B cell (primary cell): ENCODE measurements around the gene OSTF1. TPM values are rescaled to one million over a fixed set of nuclear protein-coding genes. Genes with fewer than 3 reads are reported as not detected.

ENCODE experiments used
- ATAC-seq: fragments of 200-7000 bp; cut with Tn5 transposase; one replicate; pipeline ENCODE4 v1.10.0; 2021; ENCODE audit warnings: low read depth, mild to moderate bottlenecking, moderate number of reproducible peaks, moderate library complexity
- CTCF ChIA-PET: fragments of 350-600 bp; sonication (Branson Sonifier 250); formaldehyde crosslinking; loops from one replicate; lab custom pipeline; 2021; ENCODE audit warnings: antibody characterized with exemption, inconsistent platforms; lab: Charles Lee
- POLR2A ChIA-PET: fragments of 350-600 bp; sonication (Branson Sonifier 250); formaldehyde crosslinking; loops from one replicate; lab custom pipeline; 2021; ENCODE audit warnings: antibody characterized with exemption; lab: Charles Lee
- DNase-seq: peaks from one replicate; pipeline ENCODE4 v3.0.0; 2013
- H2AFZ ChIP-seq: 2 replicates; pipeline ENCODE4 v1.6.1; 2012; ENCODE audit warnings: mild to moderate bottlenecking, low read depth, low read length; ENCODE audit not compliant: insufficient read depth, poor library complexity, severe bottlenecking
- H3K27ac ChIP-seq, 2 donors: 1 replicate in 1 of 2; 2 replicates in 1 of 2; pipeline ENCODE4 v1.5.1; 2012 to 2013; ENCODE audit warnings: low read length in 2 of 2, mild to moderate bottlenecking in 2 of 2, moderate library complexity in 1 of 2
- H3K27me3 ChIP-seq, 4 experiments: fragments of 200-600 bp in 1 of 4; sonication (generic) in 1 of 4; replicated peaks in 1 of 4; 1 replicate in 2 of 4; 2 replicates in 2 of 4; pipeline versions ENCODE4 v1.6.1 to v1.7.0; 2013 to 2016; ENCODE audit warnings: low read length in 3 of 4, mild to moderate bottlenecking in 2 of 4, mixed read lengths in 1 of 4, moderate library complexity in 1 of 4; ENCODE audit not compliant: insufficient read depth in 4 of 4, control insufficient read depth in 3 of 4; ENCODE audit errors: control extremely low read depth in 1 of 4
- H3K36me3 ChIP-seq, 2 experiments: replicated peaks in 1 of 2; 1 replicate in 1 of 2; 2 replicates in 1 of 2; pipeline versions ENCODE4 v1.6.1 to v1.7.1; 2013; ENCODE audit warnings: low read length in 1 of 2; ENCODE audit not compliant: insufficient read depth in 2 of 2, control insufficient read depth in 1 of 2; ENCODE audit errors: control extremely low read depth in 1 of 2, extremely low read depth in 1 of 2
- H3K4me1 ChIP-seq, 2 donors: fragments of 200-600 bp in 1 of 2; sonication (generic) in 1 of 2; 1 replicate in 1 of 2; 2 replicates in 1 of 2; pipeline versions ENCODE4 v1.5.1 to v1.6.1; 2013 to 2017; ENCODE audit warnings: low read length in 2 of 2; ENCODE audit not compliant: control insufficient read depth in 2 of 2, insufficient read depth in 2 of 2
- H3K4me2 ChIP-seq: replicated peaks from 2 replicates; pipeline ENCODE3; 2012; ENCODE audit warnings: mild to moderate bottlenecking, low read depth, low read length; ENCODE audit not compliant: poor library complexity, severe bottlenecking
- H3K4me3 ChIP-seq, 5 experiments: fragments of 200-600 bp in 1 of 5; sonication (generic) in 1 of 5; 1 replicate in 3 of 5; 2 replicates in 2 of 5; pipeline versions ENCODE4 v1.5.1 to v1.7.0; 2011 to 2016; ENCODE audit warnings: low read length in 4 of 5, mild to moderate bottlenecking in 4 of 5, low read depth in 2 of 5, control low read depth in 1 of 5, moderate library complexity in 1 of 5; ENCODE audit not compliant: insufficient read depth in 1 of 5; ENCODE audit errors: control extremely low read depth in 1 of 5, extremely low read depth in 1 of 5
- H3K79me2 ChIP-seq: fragments of 200-600 bp; sonication (generic); one replicate; pipeline ENCODE4 v1.6.0; 2016; ENCODE audit warnings: low read length; ENCODE audit not compliant: control insufficient read depth, insufficient read depth
- H3K9ac ChIP-seq: fragments of 200-600 bp; sonication (generic); 2 replicates; pipeline ENCODE4 v1.6.1; 2017; ENCODE audit warnings: mild to moderate bottlenecking, low read length, moderate library complexity
- H3K9me3 ChIP-seq, 3 donors: one replicate each; pipeline versions ENCODE4 v1.6.1 to v1.7.1; 2013; ENCODE audit warnings: low read length in 2 of 3; ENCODE audit not compliant: control insufficient read depth in 2 of 3, insufficient read depth in 1 of 3; ENCODE audit errors: control extremely low read depth in 1 of 3
- H4K20me1 ChIP-seq: 2 replicates; pipeline ENCODE4 v1.6.0; 2012; ENCODE audit warnings: mild to moderate bottlenecking, low read length; ENCODE audit not compliant: insufficient read depth, control insufficient read depth, poor library complexity, severe bottlenecking
- H3K27ac Mint-ChIP-seq: one replicate; pipeline ENCODE4 v1.8.0; 2021; ENCODE audit warnings: mixed read lengths
- H3K27me3 Mint-ChIP-seq: one replicate; pipeline ENCODE4 v1.8.0; 2021; ENCODE audit warnings: mixed read lengths
- H3K4me1 Mint-ChIP-seq: one replicate; pipeline ENCODE4 v1.8.0; 2021; ENCODE audit warnings: mixed read lengths
- H3K4me3 Mint-ChIP-seq: one replicate; pipeline ENCODE4 v1.8.0; 2021; ENCODE audit warnings: mixed read lengths
- H3K9me3 Mint-ChIP-seq: one replicate; pipeline ENCODE4 v1.8.0; 2022; ENCODE audit warnings: mixed read lengths; ENCODE audit not compliant: insufficient read depth
- CTCF ChIP-seq: fragments of 200-600 bp; IDR thresholded peaks from one replicate; pipeline ENCODE4 v1.8.0; 2022; ENCODE audit warnings: antibody characterized with exemption, mild to moderate bottlenecking
- EZH2 ChIP-seq: IDR thresholded peaks from 2 replicates; pipeline ENCODE4 v1.6.1; 2012; ENCODE audit warnings: borderline replicate concordance, low read depth, mild to moderate bottlenecking, moderate library complexity, low read length; ENCODE audit not compliant: insufficient read depth, poor library complexity, severe bottlenecking
- WGBS: methylation state at CpG from one replicate; pipeline ENCODE4 v1.1.5; 2013; ENCODE audit warnings: missing lambda C conversion rate; ENCODE audit not compliant: insufficient coverage; 5-methylcytosine and 5-hydroxymethylcytosine counted together
- intact Hi-C: fragments of 100-400 bp; cut with micrococcal nuclease; formaldehyde crosslinking; loops from one replicate; pipeline ENCODE4 v1.10.0; 2022
- polyA plus RNA-seq: library from polyadenylated mRNA; depleted of rRNA; stranded (reverse); fragments of >200 nt; gene quantifications from 2 replicates; pipeline ENCODE4 v1.2.3, GENCODE V29; 2012
- total RNA-seq, 2 donors: library from RNA; stranded (reverse); fragments of 120-200 nt in 1 of 2; gene quantifications; 1 replicate in 1 of 2; 2 replicates in 1 of 2; pipeline versions ENCODE4 v1.2.3 to v1.2.4, GENCODE V29; 2013 to 2022

Gene OSTF1
- total and polyA plus RNA-seq, 2 donors (not counting 1 experiment from before 2014, with no cell fraction given): 33.8 to 62.0 TPM

- DNase-seq: no peak
- H3K9ac ChIP-seq: no peak overlapping the region
- H3K27ac Mint-ChIP-seq: no peak overlapping the region
- H3K79me2 ChIP-seq: no peaks in the 10 kb centered on the region
- no peak overlapping the region for H3K4me3 ChIP-seq
- 100% methylated on average over 1 of the region's 1 CpG for WGBS
- peaks cover 0 to 5% (median 4%) of the 10 kb centered on the region in 3 donors for H3K9me3 ChIP-seq
- CTCF ChIA-PET: interaction anchor here (0.7 to 1.2 kb wide), 2 partner anchors 18 to 37 kb away, joined by 3 read pairs; no protein-coding TSS in a partner anchor
- peaks cover 4 to 8% of the 10 kb centered on the region in 2 donors for H3K4me1 ChIP-seq
- H3K4me1 Mint-ChIP-seq: peaks cover 33% of the 10 kb centered on the region
- no peaks in the 10 kb centered on the region for H3K27me3 Mint-ChIP-seq
- H2AFZ ChIP-seq: no peak overlapping the region
- H3K9me3 Mint-ChIP-seq: peaks cover 1% of the 10 kb centered on the region
- POLR2A ChIA-PET: no interaction called here
- H3K36me3 ChIP-seq: peaks cover 14 to 49% of the 10 kb centered on the region in 2 experiments
- no peak overlapping the region for H3K4me2 ChIP-seq
- intact Hi-C loops: no loop called here
- H4K20me1 ChIP-seq: no peaks in the 10 kb centered on the region
- TF ChIP-seq EZH2 (no peak), CTCF (no peak)
- no peaks in the 10 kb centered on the region for H3K27me3 ChIP-seq
- no peak overlapping the region for H3K4me3 Mint-ChIP-seq
- H3K27ac ChIP-seq: no peak overlapping the region
- ATAC-seq: no peak
Observed at GRCh38 chr9:75148561-75148960, 60.2 kb downstream of the OSTF1 start.

- H3K27ac Mint-ChIP-seq: peak overlapping the region; percentile 11
- no peak for TF ChIP-seq EZH2
- TF ChIP-seq CTCF: no peak
- H3K9me3 ChIP-seq: no peaks in the 10 kb centered on the region
- peaks cover 4 to 8% of the 10 kb centered on the region in 2 donors for H3K4me1 ChIP-seq
- peaks cover 33% of the 10 kb centered on the region for H3K4me1 Mint-ChIP-seq
- no peak for ATAC-seq
- no peak overlapping the region for H3K4me3 ChIP-seq
- ChIA-PET CTCF (no interaction called here), POLR2A (no interaction called here)
- no peak overlapping the region for H3K4me2 ChIP-seq
- no peak for DNase-seq
- H3K27me3 Mint-ChIP-seq: no peaks in the 10 kb centered on the region
- H3K27ac ChIP-seq: no peak overlapping the region
- no peaks in the 10 kb centered on the region for H4K20me1 ChIP-seq
- H2AFZ ChIP-seq: no peak overlapping the region
- no peak overlapping the region for H3K9ac ChIP-seq
- peaks cover 12 to 36% of the 10 kb centered on the region in 2 experiments for H3K36me3 ChIP-seq
- H3K9me3 Mint-ChIP-seq: no peaks in the 10 kb centered on the region
- intact Hi-C loops: no loop called here
- 68% methylated on average over 3 of the region's 6 CpGs for WGBS
- H3K27me3 ChIP-seq: no peaks in the 10 kb centered on the region
- no peak overlapping the region for H3K4me3 Mint-ChIP-seq
- H3K79me2 ChIP-seq: no peaks in the 10 kb centered on the region
Observed at GRCh38 chr9:75149841-75150241, 61.5 kb downstream of the OSTF1 start.
